ENCODE measurements around the gene REV3L.

The REV3L gene

GRCh38 chr6:111353912-111354462 is 129.0 kb downstream of the REV3L start:
- TF ChIP-seq POLR2A (IDR thresholded peaks at IDR 0.05; ENCODE audit: extremely low read depth, insufficient read length) (no peak), MYC (IDR thresholded peaks at IDR 0.05; ENCODE audit: low read depth, low read length) (no peak), CTCF (IDR thresholded peaks at IDR 0.05; ENCODE audit: low read depth, low read length) (no peak)
- TF ChIP-seq, protein P1, sequence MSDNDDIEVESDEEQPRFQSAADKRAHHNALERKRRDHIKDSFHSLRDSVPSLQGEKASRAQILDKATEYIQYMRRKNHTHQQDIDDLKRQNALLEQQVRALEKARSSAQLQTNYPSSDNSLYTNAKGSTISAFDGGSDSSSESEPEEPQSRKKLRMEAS (IDR thresholded peaks at IDR 0.05; ENCODE audit: low read depth, low read length): no peak
- H3K4me3 ChIP-seq (ENCODE audit: low read depth, low read length): no peak overlapping the region
- no peak for DNase-seq (ENCODE audit: low read depth)

DNA sequence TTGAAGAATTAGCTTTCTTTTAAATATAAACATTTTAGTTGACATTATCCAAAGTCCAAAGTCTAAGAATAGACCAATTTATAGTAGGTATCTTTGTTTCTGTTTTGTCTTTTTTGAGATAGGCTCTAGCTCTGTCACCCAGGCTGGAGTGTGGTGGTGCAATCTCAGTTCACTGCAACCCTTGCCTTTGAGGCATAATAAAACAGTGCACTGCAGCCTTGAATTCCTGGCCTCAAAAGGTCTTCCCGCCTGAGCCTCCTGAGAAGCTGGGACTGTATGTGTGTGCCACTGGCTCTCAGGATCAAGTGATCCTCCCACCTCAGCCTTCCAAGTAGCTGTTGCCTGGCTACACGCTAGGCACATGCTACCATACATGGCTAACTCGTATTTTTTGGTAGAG is 135.4 kb downstream of the REV3L start:
- DNase-seq (ENCODE audit: low read depth): no peak
- TF ChIP-seq, protein P1 (IDR thresholded peaks at IDR 0.05; ENCODE audit: low read depth, low read length): no peak
- TF ChIP-seq POLR2A (IDR thresholded peaks at IDR 0.05; ENCODE audit: extremely low read depth, insufficient read length) (no peak), MYC (IDR thresholded peaks at IDR 0.05; ENCODE audit: low read depth, low read length) (no peak), CTCF (IDR thresholded peaks at IDR 0.05; ENCODE audit: low read depth, low read length) (no peak)
- no peak overlapping the region for H3K4me3 ChIP-seq (ENCODE audit: low read depth, low read length)

DNA sequence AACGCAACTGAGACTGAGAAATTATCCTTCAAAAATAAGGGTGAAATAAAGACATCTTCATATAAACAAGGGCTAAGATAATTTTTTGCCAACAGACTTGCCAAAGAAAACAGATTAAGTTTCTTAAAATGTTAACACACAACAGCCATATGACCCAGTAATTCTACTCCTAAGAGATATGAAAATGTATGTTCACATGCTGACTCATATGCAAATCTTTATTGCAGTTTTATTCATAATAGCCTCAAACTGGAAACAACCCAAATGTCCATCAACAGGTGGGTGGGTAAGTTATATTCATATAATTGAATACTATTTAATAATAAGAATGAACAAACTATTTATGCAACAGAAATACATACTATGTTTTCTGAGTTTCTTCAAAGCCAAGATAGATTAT is 140.1 kb downstream of the REV3L start:
- TF ChIP-seq MYC (IDR thresholded peaks at IDR 0.05; ENCODE audit: low read depth, low read length) (no peak), POLR2A (IDR thresholded peaks at IDR 0.05; ENCODE audit: extremely low read depth, insufficient read length) (no peak), CTCF (IDR thresholded peaks at IDR 0.05; ENCODE audit: low read depth, low read length) (no peak)
- TF ChIP-seq, protein P1 (IDR thresholded peaks at IDR 0.05; ENCODE audit: low read depth, low read length): no peak
- no peak for DNase-seq (ENCODE audit: low read depth)
- H3K4me3 ChIP-seq (ENCODE audit: low read depth, low read length): no peak overlapping the region

DNA sequence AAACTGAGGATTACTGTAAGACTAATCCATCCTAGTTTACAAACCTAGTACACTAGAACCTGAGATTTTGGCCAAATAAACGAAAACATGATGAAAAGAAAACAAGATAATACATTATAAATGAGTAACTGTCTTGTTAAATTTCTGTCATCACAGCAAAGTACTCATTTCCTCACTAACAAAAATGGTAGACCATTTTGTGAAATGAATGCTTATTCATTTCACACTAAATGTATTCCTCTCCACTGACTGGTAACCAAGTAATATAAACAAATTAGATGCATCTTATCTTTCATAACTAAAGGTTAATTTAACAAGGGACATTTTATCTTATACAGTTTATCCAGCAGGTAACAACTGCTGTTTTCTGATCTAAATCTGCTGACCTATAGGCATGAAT is 143.7 kb downstream of the REV3L start:
- no peak for DNase-seq (ENCODE audit: low read depth)
- H3K4me3 ChIP-seq (ENCODE audit: low read depth, low read length): no peak overlapping the region
- TF ChIP-seq CTCF (IDR thresholded peaks at IDR 0.05; ENCODE audit: low read depth, low read length) (no peak), MYC (IDR thresholded peaks at IDR 0.05; ENCODE audit: low read depth, low read length) (no peak), POLR2A (IDR thresholded peaks at IDR 0.05; ENCODE audit: extremely low read depth, insufficient read length) (no peak)
- TF ChIP-seq, protein P1 (IDR thresholded peaks at IDR 0.05; ENCODE audit: low read depth, low read length): no peak

DNA sequence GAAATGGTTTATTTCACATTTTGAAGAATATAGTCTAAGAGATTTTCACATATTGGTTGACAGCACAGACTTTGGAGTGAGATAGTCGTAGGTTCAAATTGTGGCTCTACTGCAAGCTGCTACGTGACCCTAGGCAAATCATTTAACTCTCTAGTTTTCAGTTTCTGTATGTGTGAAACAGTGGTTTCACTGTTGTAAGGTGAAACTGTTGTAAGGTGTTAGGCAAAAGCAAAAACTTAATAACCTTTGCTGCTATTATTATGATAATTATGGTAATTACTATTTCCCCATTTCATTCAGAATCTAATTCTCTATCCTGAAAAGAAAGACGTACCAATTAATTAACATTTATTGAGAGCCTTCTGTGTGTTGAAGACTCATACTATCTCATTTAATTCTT is 144.2 kb downstream of the REV3L start:
- no peak for DNase-seq (ENCODE audit: low read depth)
- no peak overlapping the region for H3K4me3 ChIP-seq (ENCODE audit: low read depth, low read length)
- TF ChIP-seq, protein P1 (IDR thresholded peaks at IDR 0.05; ENCODE audit: low read depth, low read length): no peak
- TF ChIP-seq CTCF (IDR thresholded peaks at IDR 0.05; ENCODE audit: low read depth, low read length) (no peak), MYC (IDR thresholded peaks at IDR 0.05; ENCODE audit: low read depth, low read length) (no peak), POLR2A (IDR thresholded peaks at IDR 0.05; ENCODE audit: extremely low read depth, insufficient read length) (no peak)
